GM18517 (cell line): ENCODE data around the gene NCOR1.
"Not testable (repeated sequence)": the region's sequence is repeated elsewhere in the genome, so short reads cannot be mapped to it uniquely, and the experiment has no call there.

Experiments
- ATAC-seq: cut with Tn5 transposase; IDR thresholded peaks from one replicate; pipeline ENCODE4 v1.9.1; 2021; ENCODE audit warnings: mild to moderate bottlenecking, moderate library complexity; ENCODE audit not compliant: unreplicated experiment

The NCOR1 gene

GRCh38 chr17:16101440-16101839 lies 113.9 kb downstream of the NCOR1 start:
- ATAC-seq, result no peak

- no peak for ATAC-seq
Measured at GRCh38 chr17:16100737-16101400, 114.5 kb downstream of the NCOR1 start.

- no peak for ATAC-seq
Measured at GRCh38 chr17:16091773-16092172, 123.6 kb downstream of the NCOR1 start.

- ATAC-seq, result no peak
Measured at GRCh38 chr17:16086957-16087356, 128.4 kb downstream of the NCOR1 start.

- ATAC-seq, result no peak
Measured at GRCh38 chr17:16085066-16085699, 130.2 kb downstream of the NCOR1 start.

GRCh38 chr17:16083223-16083622 lies 132.1 kb downstream of the NCOR1 start:
- ATAC-seq, result no peak

GRCh38 chr17:16081507-16082087 lies 133.7 kb downstream of the NCOR1 start:
- ATAC-seq, result no peak

GRCh38 chr17:16080366-16080765 lies 135.0 kb downstream of the NCOR1 start:
- ATAC-seq, result no peak

- ATAC-seq, result no peak
Measured at GRCh38 chr17:16075949-16076348, 139.4 kb downstream of the NCOR1 start.

- ATAC-seq, result no peak
Measured at GRCh38 chr17:16074423-16074822, 140.9 kb downstream of the NCOR1 start.

- no peak for ATAC-seq
Measured at GRCh38 chr17:16073845-16074244, 141.5 kb downstream of the NCOR1 start.

- ATAC-seq, result no peak
Measured at GRCh38 chr17:16072031-16072430, 143.3 kb downstream of the NCOR1 start.

GRCh38 chr17:16068323-16068722 lies 147.0 kb downstream of the NCOR1 start:
- ATAC-seq, result no peak

- ATAC-seq, result no peak
Measured at GRCh38 chr17:16066125-16066524, 149.2 kb downstream of the NCOR1 start.

GRCh38 chr17:16061631-16062030 lies 153.7 kb downstream of the NCOR1 start:
- ATAC-seq, result no peak

GRCh38 chr17:16055139-16055538 lies 160.2 kb downstream of the NCOR1 start:
- ATAC-seq, result not testable (repeated sequence)

GRCh38 chr17:16052486-16052885 lies 162.8 kb downstream of the NCOR1 start:
- ATAC-seq, result no peak

GRCh38 chr17:16050844-16051243 lies 164.5 kb downstream of the NCOR1 start:
- no peak for ATAC-seq

- ATAC-seq, result no peak
Measured at GRCh38 chr17:16048811-16049449, 166.4 kb downstream of the NCOR1 start.

- ATAC-seq, result no peak
Measured at GRCh38 chr17:16046966-16047365, 168.4 kb downstream of the NCOR1 start.

GRCh38 chr17:16044487-16044886 lies 170.8 kb downstream of the NCOR1 start:
- no peak for ATAC-seq

GRCh38 chr17:16040710-16041251 lies 174.6 kb downstream of the NCOR1 start:
- no peak for ATAC-seq
